MM.1S (cell line): ENCODE results near the gene SPO11.

Source experiments
- DNase-seq: peaks from one replicate; pipeline ENCODE4 v3.0.0-alpha.2; 2015
- H2AFZ ChIP-seq: fragments of 300-600 bp; sonication (generic); 2 replicates; pipeline ENCODE4 v1.6.0; 2016; ENCODE audit warnings: antibody characterized with exemption, low read length
- H3F3A ChIP-seq: fragments of 300-600 bp; sonication (generic); 2 replicates; pipeline ENCODE4 v1.6.1; 2016; ENCODE audit warnings: mild to moderate bottlenecking, antibody characterized with exemption, low read length, moderate library complexity, mixed read lengths; ENCODE audit not compliant: insufficient read depth
- H3K27ac ChIP-seq: fragments of 300-600 bp; sonication (generic); 2 replicates; pipeline ENCODE4 v1.5.1; 2016; ENCODE audit warnings: mild to moderate bottlenecking, low read length
- H3K27me3 ChIP-seq: fragments of 300-600 bp; sonication (generic); replicated peaks from 2 replicates; pipeline ENCODE4 v1.6.0; 2016; ENCODE audit warnings: low read length; ENCODE audit not compliant: insufficient read depth
- H3K36me3 ChIP-seq: fragments of 300-600 bp; sonication (generic); replicated peaks from 2 replicates; pipeline ENCODE4 v1.6.1; 2016; ENCODE audit warnings: mild to moderate bottlenecking, low read length, mixed read lengths; ENCODE audit not compliant: insufficient read depth
- H3K4me1 ChIP-seq: fragments of 300-600 bp; sonication (generic); 2 replicates; pipeline ENCODE4 v1.6.1; 2016; ENCODE audit warnings: low read length, mixed read lengths
- H3K4me2 ChIP-seq: fragments of 300-600 bp; sonication (generic); 2 replicates; pipeline ENCODE4 v1.6.0; 2016; ENCODE audit warnings: low read depth, low read length
- H3K4me3 ChIP-seq: fragments of 300-600 bp; sonication (generic); 2 replicates; pipeline ENCODE4 v1.5.1; 2016; ENCODE audit warnings: low read length, mixed read lengths
- H3K79me2 ChIP-seq: fragments of 300-600 bp; sonication (generic); 2 replicates; pipeline ENCODE4 v1.6.1; 2016; ENCODE audit warnings: mixed run types, low read length, mixed read lengths
- H3K9ac ChIP-seq: fragments of 300-600 bp; sonication (generic); 2 replicates; pipeline ENCODE4 v1.6.1; 2016; ENCODE audit warnings: low read length, mixed read lengths
- H3K9me2 ChIP-seq: fragments of 300-600 bp; sonication (generic); replicated peaks from 2 replicates; pipeline ENCODE4 v1.6.1; 2016; ENCODE audit warnings: mild to moderate bottlenecking, low read length, mixed read lengths; ENCODE audit not compliant: insufficient read depth
- H3K9me3 ChIP-seq: fragments of 300-600 bp; sonication (generic); replicated peaks from 2 replicates; pipeline ENCODE4 v1.6.1; 2016; ENCODE audit warnings: mild to moderate bottlenecking, low read length, mixed read lengths; ENCODE audit not compliant: insufficient read depth
- H4K20me1 ChIP-seq: fragments of 300-600 bp; sonication (generic); 2 replicates; pipeline ENCODE4 v1.6.1; 2016; ENCODE audit warnings: mild to moderate bottlenecking, low read length, moderate library complexity, mixed read lengths; ENCODE audit not compliant: insufficient read depth
- CTCF ChIP-seq: fragments of 300-600 bp; sonication (generic); IDR thresholded peaks from 2 replicates; pipeline ENCODE4 v1.5.1; 2016; ENCODE audit warnings: antibody characterized with exemption, low read length, mixed read lengths
- EZH2 ChIP-seq: fragments of 300-600 bp; sonication (generic); optimal IDR thresholded peaks from 2 replicates; pipeline ENCODE3; 2017; ENCODE audit warnings: low read depth, mild to moderate bottlenecking, antibody characterized with exemption, low read length, mixed read lengths
- EZH2phosphoT487 ChIP-seq: fragments of 300-600 bp; sonication (generic); IDR thresholded peaks from 2 replicates; pipeline ENCODE4 v1.6.1; 2018; ENCODE audit warnings: antibody characterized with exemption, low read length

Gene SPO11

DNA sequence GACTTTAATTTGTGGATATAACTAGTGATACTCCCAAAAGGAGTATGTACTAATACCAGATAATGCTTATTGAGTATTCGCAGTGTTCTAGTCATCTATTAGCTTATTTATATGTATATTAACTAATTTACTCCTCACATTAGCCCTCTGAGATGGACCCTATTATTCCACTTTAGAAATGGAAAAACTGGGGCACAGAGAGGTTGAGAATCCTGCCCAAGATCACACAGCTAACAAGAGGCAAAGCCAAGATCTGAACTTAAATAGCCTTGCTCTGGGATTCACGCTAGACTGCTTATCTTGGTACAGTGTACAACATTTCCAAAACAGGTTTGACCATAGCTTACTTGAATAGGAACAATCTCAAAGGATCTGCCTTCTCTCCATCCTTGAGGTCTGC is 8.5 kb upstream of the SPO11 start:
- TF ChIP-seq CTCF, result no peak
- no peak for TF ChIP-seq EZH2
- no peak overlapping the region for H3K4me3 ChIP-seq
- H3K4me1 ChIP-seq, result no peaks in the 10 kb centered on the region
- H2AFZ ChIP-seq, result no peak overlapping the region
- H3F3A ChIP-seq, result no peaks in the 10 kb centered on the region
- H3K36me3 ChIP-seq, result no peaks in the 10 kb centered on the region
- peaks cover 9% of the 10 kb centered on the region; the same call in 1 of the 2 replicates for H3K27me3 ChIP-seq
- H4K20me1 ChIP-seq, result no peaks in the 10 kb centered on the region
- H3K9ac ChIP-seq, result no peak overlapping the region
- DNase-seq, result no peak
- no peaks in the 10 kb centered on the region for H3K79me2 ChIP-seq
- no peak overlapping the region for H3K4me2 ChIP-seq
- H3K9me3 ChIP-seq, result no peaks in the 10 kb centered on the region
- no peaks in the 10 kb centered on the region for H3K9me2 ChIP-seq
- H3K27ac ChIP-seq, result no peak overlapping the region

DNA sequence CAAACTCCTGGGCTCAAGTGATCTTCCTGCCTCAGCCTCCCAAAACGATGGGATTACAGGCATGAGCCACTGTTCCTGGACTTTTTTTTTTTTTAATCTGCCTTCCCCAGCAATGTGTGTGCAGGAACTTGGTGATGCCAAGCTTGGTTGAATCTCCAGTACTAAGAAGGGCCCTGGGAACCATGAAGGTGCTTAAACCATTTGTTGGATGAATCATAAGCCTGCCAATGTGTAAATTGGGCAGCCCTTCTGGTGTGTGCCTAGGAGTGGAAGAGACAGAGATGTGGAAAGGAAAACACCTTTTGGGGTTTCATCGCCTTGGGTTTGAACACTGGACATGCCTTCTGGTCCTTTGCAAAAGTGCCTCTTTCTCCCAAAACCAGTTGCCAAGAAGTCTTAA is 7.1 kb upstream of the SPO11 start:
- no peak overlapping the region for H3K27ac ChIP-seq
- no peaks in the 10 kb centered on the region for H4K20me1 ChIP-seq
- H2AFZ ChIP-seq, result no peak overlapping the region
- H3K9ac ChIP-seq, result no peak overlapping the region
- H3K9me2 ChIP-seq, result no peaks in the 10 kb centered on the region
- no peaks in the 10 kb centered on the region for H3F3A ChIP-seq
- TF ChIP-seq EZH2 (no peak), CTCF (no peak), EZH2phosphoT487 (no peak)
- no peaks in the 10 kb centered on the region for H3K79me2 ChIP-seq
- peaks cover 9% of the 10 kb centered on the region; the same call in 1 of the 2 replicates for H3K27me3 ChIP-seq
- H3K36me3 ChIP-seq, result no peaks in the 10 kb centered on the region
- H3K4me2 ChIP-seq, result no peak overlapping the region
- no peak overlapping the region for H3K4me3 ChIP-seq
- H3K9me3 ChIP-seq, result no peaks in the 10 kb centered on the region
- H3K4me1 ChIP-seq, result no peaks in the 10 kb centered on the region
- DNase-seq, result no peak

- Histone ChIP-seq H3K9me3 (no peaks in the 10 kb centered on the region), H3K79me2 (no peaks in the 10 kb centered on the region), H3K27ac (no peak overlapping the region), H3K4me3 (no peak overlapping the region), H3F3A (no peaks in the 10 kb centered on the region), H3K9me2 (no peaks in the 10 kb centered on the region), H3K9ac (no peak overlapping the region), H3K27me3 (peaks cover 9% of the 10 kb centered on the region; the same call in 1 of the 2 replicates), H2AFZ (no peak overlapping the region), H3K4me2 (no peak overlapping the region), H4K20me1 (no peaks in the 10 kb centered on the region), H3K4me1 (no peaks in the 10 kb centered on the region), H3K36me3 (no peaks in the 10 kb centered on the region)
- no peak for TF ChIP-seq EZH2
- TF ChIP-seq EZH2phosphoT487, result no peak
- TF ChIP-seq CTCF, result no peak
- no peak for DNase-seq
Measured at GRCh38 chr20:57323034-57323433, 6.6 kb upstream of the SPO11 start.
